ENCODE data around the gene XAGE1B. TPM values are rescaled to one million over a fixed set of nuclear protein-coding genes. Genes with fewer than 3 reads are reported as not detected.
"Not testable (repeated sequence)": the region's sequence is repeated elsewhere in the genome, so short reads cannot be mapped to it uniquely, and the experiment has no call there.

Gene XAGE1B, protein sequence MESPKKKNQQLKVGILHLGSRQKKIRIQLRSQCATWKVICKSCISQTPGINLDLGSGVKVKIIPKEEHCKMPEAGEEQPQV
- not detected in 2 replicates for total RNA-seq

DNA sequence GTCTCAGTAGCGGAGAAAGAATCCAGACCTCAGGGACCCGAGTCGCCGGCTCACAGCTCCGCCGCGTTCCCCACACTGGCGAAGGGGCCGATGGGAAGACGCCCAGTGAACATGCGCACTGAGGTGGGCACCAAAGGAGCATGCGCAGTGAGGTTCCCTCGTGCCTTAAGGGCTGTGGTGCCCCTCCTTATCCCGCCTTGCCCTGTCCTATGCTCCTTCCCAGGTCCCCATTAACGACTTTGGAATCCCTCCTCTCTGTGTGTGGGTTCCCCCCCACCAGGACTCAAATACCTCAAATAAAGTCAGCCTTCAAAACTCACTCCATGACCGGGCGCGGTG is at the start of gene XAGE1B:
XAGE1B (minus strand) TSS at position 77 of the 339 bp plus-strand sequence. CDS start 1,536 bp downstream, outside the sequence.
- DNase-seq (ENCODE audit: low spot score); H3K27ac Mint-ChIP-seq; H3K36me3 Mint-ChIP-seq (ENCODE audit: low read depth); H3K4me1 Mint-ChIP-seq (ENCODE audit: low read depth); H3K9me3 Mint-ChIP-seq; H3K4me3 Mint-ChIP-seq (ENCODE audit: low read depth); H3K27me3 Mint-ChIP-seq (ENCODE audit: low read depth); intact Hi-C loops (cut with micrococcal nuclease): not testable (repeated sequence)

DNA sequence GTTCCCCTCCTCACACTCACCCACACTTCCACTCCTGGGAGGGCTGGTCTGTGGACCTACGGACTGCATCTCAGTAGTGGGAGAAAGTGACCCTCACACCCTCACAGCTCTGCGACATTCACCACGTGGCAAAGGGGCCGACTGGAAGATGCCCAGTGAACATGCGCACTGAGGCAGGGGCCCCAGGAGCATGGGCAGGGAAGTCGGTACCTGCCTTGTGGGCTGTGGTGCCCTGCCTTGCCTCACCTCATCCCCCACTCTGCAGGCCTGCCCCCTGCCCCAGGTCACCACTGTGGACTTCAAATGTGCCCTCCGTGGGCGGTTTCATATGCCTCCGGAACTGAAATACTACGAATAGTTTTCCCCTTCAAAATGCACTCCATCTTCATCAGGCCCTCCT is 46.2 kb upstream of the XAGE1B start:
- no peak overlapping the region for H3K4me3 Mint-ChIP-seq (ENCODE audit: low read depth)
- no peaks in the 10 kb centered on the region for H3K9me3 Mint-ChIP-seq
- H3K36me3 Mint-ChIP-seq (ENCODE audit: low read depth) = no peaks in the 10 kb centered on the region
- no peak overlapping the region for H3K27ac Mint-ChIP-seq
- DNase-seq (ENCODE audit: low spot score) = no peak
- intact Hi-C loops (cut with micrococcal nuclease) = no loop called here
- H3K4me1 Mint-ChIP-seq (ENCODE audit: low read depth) = no peaks in the 10 kb centered on the region
- H3K27me3 Mint-ChIP-seq (ENCODE audit: low read depth) = no peaks in the 10 kb centered on the region

DNA sequence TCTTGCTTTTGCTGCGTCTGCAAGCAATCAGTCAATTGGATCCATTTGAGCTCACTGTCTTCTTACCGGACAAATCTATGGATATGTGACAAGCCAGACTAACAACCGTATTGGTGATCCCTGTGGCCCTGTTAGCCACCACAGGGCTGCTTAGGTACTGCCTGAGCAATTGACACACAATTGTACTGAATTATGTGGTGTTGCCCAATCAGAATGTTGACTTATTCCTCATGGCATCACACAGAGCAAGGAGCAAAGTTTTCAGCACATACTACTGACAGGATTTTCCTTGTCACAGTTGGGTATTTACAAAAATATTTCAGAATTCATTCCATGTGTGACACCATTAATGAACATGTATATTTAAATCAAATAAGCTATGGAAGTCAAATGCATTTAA is 41.3 kb upstream of the XAGE1B start:
- no peak for DNase-seq (ENCODE audit: low spot score)
- Mint-ChIP-seq H3K27ac (no peak overlapping the region), H3K36me3 (ENCODE audit: low read depth) (no peaks in the 10 kb centered on the region), H3K4me3 (ENCODE audit: low read depth) (no peak overlapping the region), H3K4me1 (ENCODE audit: low read depth) (no peaks in the 10 kb centered on the region), H3K27me3 (ENCODE audit: low read depth) (no peaks in the 10 kb centered on the region), H3K9me3 (no peaks in the 10 kb centered on the region)
- intact Hi-C loops (cut with micrococcal nuclease) = no loop called here

DNA sequence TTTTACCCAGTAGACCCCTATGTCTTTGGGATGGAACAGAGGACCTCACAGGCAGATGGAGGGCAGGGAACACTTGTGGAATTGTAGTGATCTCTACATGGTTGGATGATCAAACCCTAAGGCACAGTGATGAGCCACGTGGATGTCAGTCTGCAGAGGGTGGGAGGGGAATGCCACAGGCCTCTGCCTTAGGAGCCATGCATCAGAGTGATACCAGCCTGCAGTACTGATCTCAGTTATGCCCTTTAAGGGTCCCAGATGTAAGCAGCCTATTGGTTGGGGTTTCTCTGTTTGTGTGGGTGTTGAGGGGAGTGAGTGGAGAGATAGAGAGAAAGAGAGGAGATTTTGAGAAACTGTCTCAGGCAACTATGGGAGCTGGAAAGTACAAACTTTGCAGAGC is 39.9 kb upstream of the XAGE1B start:
- H3K27ac Mint-ChIP-seq = no peak overlapping the region
- no peak for DNase-seq (ENCODE audit: low spot score)
- H3K4me1 Mint-ChIP-seq (ENCODE audit: low read depth) = no peaks in the 10 kb centered on the region
- H3K9me3 Mint-ChIP-seq = no peaks in the 10 kb centered on the region
- H3K4me3 Mint-ChIP-seq (ENCODE audit: low read depth) = no peak overlapping the region
- H3K27me3 Mint-ChIP-seq (ENCODE audit: low read depth) = no peaks in the 10 kb centered on the region
- intact Hi-C loops (cut with micrococcal nuclease) = no loop called here
- H3K36me3 Mint-ChIP-seq (ENCODE audit: low read depth) = no peaks in the 10 kb centered on the region

DNA sequence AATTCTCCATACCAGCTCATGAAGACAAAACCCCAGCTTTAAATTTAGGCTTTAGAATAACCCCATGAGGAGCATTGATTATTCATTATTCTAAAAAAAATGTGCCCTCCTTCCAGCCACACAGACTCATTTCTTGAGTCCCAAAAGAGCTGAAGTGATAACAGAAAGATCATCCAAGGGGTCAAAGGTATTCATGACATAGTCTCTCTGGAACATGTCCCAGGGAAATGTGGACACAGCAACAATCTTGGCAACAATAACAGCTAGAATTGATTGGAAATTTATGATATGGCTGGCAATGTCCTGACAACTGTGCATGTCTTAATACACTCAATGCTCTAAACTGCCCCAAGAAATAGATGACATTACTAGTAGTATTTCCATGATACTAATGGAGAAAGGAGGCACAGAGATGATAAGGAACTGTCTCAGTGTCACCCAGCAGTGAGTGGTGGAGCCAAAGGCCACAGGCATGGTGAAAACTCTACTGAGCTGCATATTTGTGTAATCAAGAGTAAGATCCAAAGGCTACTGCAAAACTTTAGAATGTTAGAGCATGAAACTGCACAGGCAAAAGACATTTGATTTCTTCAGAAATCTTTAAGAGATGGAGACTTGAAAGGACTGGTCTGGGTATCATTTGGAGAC is 37.3 kb upstream of the XAGE1B start:
- H3K4me3 Mint-ChIP-seq (ENCODE audit: low read depth) = no peak overlapping the region
- H3K4me1 Mint-ChIP-seq (ENCODE audit: low read depth) = no peaks in the 10 kb centered on the region
- H3K27ac Mint-ChIP-seq = no peak overlapping the region
- H3K9me3 Mint-ChIP-seq = no peaks in the 10 kb centered on the region
- no peaks in the 10 kb centered on the region for H3K27me3 Mint-ChIP-seq (ENCODE audit: low read depth)
- no peak for DNase-seq (ENCODE audit: low spot score)
- no peaks in the 10 kb centered on the region for H3K36me3 Mint-ChIP-seq (ENCODE audit: low read depth)
- intact Hi-C loops (cut with micrococcal nuclease) = no loop called here

DNA sequence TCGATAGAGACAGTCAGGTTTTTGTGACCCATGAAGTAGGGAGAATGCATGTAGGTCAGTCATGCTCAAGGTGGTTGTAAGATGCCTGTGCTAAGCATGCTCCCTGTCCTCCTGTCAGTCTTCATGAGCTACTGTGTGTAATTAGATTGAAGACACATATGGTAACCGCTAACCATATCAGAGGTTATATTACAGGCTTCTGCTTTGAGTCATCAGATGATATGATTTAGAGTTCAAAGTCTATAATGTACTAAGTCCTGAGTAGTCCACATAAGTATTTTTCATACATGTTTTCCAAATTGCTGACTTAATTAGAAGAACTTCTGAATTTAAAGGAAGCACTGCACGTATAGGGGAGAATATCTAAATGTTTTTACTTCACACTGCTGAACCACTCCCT is 31.9 kb upstream of the XAGE1B start:
- H3K27ac Mint-ChIP-seq; DNase-seq (ENCODE audit: low spot score); H3K4me1 Mint-ChIP-seq (ENCODE audit: low read depth); intact Hi-C loops (cut with micrococcal nuclease); H3K27me3 Mint-ChIP-seq (ENCODE audit: low read depth); H3K36me3 Mint-ChIP-seq (ENCODE audit: low read depth); H3K9me3 Mint-ChIP-seq; H3K4me3 Mint-ChIP-seq (ENCODE audit: low read depth): not testable (repeated sequence)

DNA sequence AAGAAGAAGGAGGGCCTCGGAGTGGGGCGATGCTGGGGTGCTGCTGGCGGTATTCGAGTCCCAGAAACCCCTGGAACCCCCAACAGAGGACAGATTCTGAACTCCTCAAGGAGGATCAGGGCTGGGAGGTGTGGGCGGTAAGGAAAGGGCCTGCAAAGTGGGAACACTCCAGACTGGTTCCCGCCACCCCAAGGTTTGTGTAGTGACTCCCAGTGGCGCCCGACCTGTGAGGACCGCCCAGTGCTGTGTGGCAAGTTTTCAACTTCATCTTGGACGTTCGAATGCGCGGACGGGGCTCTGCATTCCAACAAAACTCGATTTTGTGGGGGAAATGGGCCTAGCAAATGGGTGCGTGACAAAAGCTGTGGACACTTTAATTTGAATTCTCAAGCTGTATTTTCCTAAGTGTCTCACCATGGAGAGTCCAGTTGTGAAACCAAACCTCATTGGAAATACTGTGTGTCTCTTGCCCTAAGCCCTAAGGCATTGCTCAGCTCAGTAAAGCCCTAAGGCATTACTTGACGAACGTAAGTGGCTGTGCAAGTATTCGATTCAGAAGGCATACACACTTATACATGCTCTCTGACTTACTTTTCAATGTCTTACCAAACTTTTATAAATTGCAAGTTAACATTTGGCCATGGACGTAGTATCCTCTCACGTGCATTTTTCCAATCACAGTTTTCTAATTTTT is 27.4 kb upstream of the XAGE1B start:
- Mint-ChIP-seq H3K4me1 (ENCODE audit: low read depth) (no peaks in the 10 kb centered on the region), H3K27me3 (ENCODE audit: low read depth) (no peaks in the 10 kb centered on the region), H3K36me3 (ENCODE audit: low read depth) (no peaks in the 10 kb centered on the region), H3K9me3 (no peaks in the 10 kb centered on the region), H3K4me3 (ENCODE audit: low read depth) (no peak overlapping the region), H3K27ac (no peak overlapping the region)
- no peak for DNase-seq (ENCODE audit: low spot score)
- intact Hi-C loops (cut with micrococcal nuclease) = no loop called here

DNA sequence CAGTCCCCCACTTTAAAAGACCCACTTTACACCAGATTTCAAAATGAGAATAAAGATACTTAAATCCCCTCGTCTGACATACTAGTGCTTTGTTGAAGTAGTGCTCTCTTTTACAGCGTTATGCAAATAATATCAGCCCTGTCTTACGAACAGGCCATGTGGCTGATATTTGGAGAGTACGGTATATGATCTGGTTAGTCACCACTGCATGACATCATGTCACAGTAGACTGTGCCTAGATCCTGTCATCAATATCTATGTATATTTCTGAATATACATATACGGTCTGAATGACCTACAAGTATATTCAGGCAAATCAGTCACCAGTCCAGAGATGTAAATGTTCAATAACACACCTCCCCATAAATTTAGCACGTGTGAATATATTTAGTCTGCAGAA is 25.4 kb upstream of the XAGE1B start:
- no peaks in the 10 kb centered on the region for H3K36me3 Mint-ChIP-seq (ENCODE audit: low read depth)
- no peaks in the 10 kb centered on the region for H3K27me3 Mint-ChIP-seq (ENCODE audit: low read depth)
- no peak overlapping the region for H3K27ac Mint-ChIP-seq
- intact Hi-C loops (cut with micrococcal nuclease) = no loop called here
- H3K4me1 Mint-ChIP-seq (ENCODE audit: low read depth) = no peaks in the 10 kb centered on the region
- DNase-seq (ENCODE audit: low spot score) = no peak
- no peak overlapping the region for H3K4me3 Mint-ChIP-seq (ENCODE audit: low read depth)
- no peaks in the 10 kb centered on the region for H3K9me3 Mint-ChIP-seq

DNA sequence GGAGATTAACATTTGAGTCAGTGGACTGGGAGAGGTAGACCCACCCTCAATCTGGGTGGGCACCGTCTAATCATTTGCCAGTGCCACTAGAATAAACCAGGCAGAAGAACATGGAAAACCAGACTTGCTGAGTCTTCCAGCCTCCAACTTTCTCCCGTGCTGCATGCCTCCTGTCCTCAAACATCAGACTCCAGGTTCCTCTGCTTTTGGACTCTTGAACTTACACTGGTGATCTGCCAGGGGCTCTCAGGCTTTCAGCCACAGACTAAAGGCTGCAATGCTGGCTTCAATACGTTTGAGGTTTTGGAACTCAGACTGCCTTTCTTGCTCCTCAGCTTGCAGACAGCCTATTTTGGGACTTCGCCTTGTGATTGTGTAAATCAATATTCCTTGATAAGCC is 24.2 kb upstream of the XAGE1B start:
- H3K4me1 Mint-ChIP-seq (ENCODE audit: low read depth) = not testable (repeated sequence)

DNA sequence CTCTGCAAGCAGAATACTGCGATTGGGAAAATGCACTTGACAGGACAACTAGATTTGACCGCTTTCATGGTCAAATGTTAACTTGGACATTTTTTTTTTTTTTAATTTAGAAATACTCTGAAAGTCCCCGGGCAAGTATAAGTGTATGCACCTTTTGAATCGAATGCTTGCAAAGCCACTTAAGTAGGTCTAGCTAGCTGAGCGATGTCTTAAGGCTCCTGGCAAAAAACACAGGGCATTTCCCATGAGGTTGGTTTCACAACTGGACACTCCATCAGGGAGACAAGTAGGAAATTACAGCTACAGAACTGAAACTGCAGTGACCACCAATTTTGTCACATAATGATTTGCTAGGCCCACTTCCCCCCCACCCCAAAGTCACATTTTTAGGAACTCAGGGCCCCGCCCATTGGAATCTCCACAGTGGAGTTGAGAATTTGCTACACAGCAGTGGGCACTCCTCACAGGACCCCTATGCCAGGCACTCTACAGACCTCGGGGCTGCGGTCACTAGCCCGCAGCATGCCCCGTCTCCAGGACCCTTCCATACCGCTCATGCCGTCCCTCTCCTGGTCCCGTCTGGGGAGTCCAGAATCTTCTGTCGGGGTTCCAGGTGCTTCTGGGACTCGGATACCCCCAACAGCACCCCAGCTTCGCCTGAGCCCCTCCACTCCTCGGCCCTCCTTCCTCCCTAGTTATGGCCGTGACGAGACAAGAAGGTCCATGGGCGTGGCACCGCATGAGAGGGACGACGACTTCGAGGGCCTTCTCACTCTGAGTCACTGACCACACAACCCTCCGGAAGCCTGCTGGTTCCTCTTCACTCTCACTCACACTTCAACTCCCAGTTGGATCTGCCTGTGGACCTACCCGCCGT is 515 bp downstream of the XAGE1B start:
- H3K27ac Mint-ChIP-seq; H3K4me3 Mint-ChIP-seq (ENCODE audit: low read depth); H3K27me3 Mint-ChIP-seq (ENCODE audit: low read depth); H3K36me3 Mint-ChIP-seq (ENCODE audit: low read depth); H3K4me1 Mint-ChIP-seq (ENCODE audit: low read depth); intact Hi-C loops (cut with micrococcal nuclease); H3K9me3 Mint-ChIP-seq; DNase-seq (ENCODE audit: low spot score): not testable (repeated sequence)

More for the DNA sequence above, 24.2 kb upstream of the XAGE1B start:
- H3K4me3 Mint-ChIP-seq (ENCODE audit: low read depth); H3K9me3 Mint-ChIP-seq; H3K27me3 Mint-ChIP-seq (ENCODE audit: low read depth); H3K36me3 Mint-ChIP-seq (ENCODE audit: low read depth); DNase-seq (ENCODE audit: low spot score); intact Hi-C loops (cut with micrococcal nuclease); H3K27ac Mint-ChIP-seq: not testable (repeated sequence)

DNA sequence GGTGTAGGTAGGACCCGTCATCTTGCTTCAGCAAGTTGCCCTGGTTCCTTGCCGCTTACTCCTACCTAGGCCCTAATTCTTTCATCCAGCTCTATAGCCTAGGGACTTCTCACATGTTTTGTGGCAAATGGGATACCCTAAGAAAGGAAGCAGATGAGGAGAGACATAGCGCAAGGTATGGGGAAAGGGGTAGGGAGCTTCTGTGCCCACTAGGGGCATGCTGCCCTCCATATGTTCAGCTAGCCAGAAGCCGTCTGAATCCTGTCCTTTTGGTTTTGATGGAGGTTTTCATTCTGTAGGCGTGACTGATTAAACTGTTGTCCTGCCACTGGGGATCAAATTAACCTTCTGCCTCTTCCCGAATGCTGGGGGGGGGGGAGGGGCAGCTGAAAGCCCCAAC is 5.7 kb downstream of the XAGE1B start:
- H3K27me3 Mint-ChIP-seq (ENCODE audit: low read depth); H3K4me1 Mint-ChIP-seq (ENCODE audit: low read depth); intact Hi-C loops (cut with micrococcal nuclease); DNase-seq (ENCODE audit: low spot score); H3K4me3 Mint-ChIP-seq (ENCODE audit: low read depth); H3K36me3 Mint-ChIP-seq (ENCODE audit: low read depth); H3K9me3 Mint-ChIP-seq; H3K27ac Mint-ChIP-seq: not testable (repeated sequence)

DNA sequence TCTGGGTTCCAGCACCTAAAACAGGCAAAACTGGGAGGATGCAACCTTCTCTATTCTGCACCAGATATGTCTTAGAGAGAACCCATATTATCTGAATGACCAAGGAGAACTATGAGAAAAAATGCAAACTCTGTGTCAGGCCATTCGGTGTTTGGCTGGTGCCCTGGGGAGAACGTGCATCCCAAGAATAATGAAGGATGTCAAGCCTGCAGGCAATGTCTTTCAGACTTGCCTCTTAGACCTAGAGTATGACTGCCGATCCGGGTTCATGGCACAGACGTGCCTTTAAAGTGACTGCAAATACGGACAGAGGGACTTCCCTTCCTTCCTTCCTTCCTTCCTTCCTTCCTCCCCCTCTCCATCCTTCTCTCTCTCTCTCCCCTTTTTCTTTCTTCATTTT is 6.9 kb downstream of the XAGE1B start:
- intact Hi-C loops (cut with micrococcal nuclease) = no loop called here
- Mint-ChIP-seq H3K4me3 (ENCODE audit: low read depth) (no peak overlapping the region), H3K27me3 (ENCODE audit: low read depth) (no peaks in the 10 kb centered on the region), H3K27ac (no peak overlapping the region), H3K36me3 (ENCODE audit: low read depth) (no peaks in the 10 kb centered on the region), H3K9me3 (no peaks in the 10 kb centered on the region), H3K4me1 (ENCODE audit: low read depth) (no peaks in the 10 kb centered on the region)
- DNase-seq (ENCODE audit: low spot score) = no peak

DNA sequence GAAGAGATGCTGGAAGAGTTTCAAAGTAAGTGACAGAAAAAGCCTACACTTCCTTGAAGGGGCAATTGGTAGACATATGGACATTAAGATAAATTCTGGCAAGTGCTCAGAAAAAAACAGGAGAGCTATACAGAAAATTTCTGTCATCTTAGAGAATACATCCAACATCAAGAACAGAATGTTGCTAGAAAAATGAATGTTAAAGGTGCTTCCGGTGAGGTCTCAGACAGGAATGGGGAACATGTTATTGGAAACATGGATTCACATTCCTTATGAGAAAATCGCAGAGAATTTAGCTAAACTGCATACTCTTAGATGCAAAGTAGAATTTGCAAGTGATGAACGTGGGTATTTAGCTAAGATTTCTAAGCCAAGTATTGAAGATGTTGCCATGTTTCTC is 9.5 kb downstream of the XAGE1B start:
- Mint-ChIP-seq H3K4me1 (ENCODE audit: low read depth) (no peaks in the 10 kb centered on the region), H3K36me3 (ENCODE audit: low read depth) (no peaks in the 10 kb centered on the region)

More for the DNA sequence above, 9.5 kb downstream of the XAGE1B start:
- Mint-ChIP-seq H3K27ac (no peak overlapping the region), H3K4me3 (ENCODE audit: low read depth) (no peak overlapping the region), H3K9me3 (no peaks in the 10 kb centered on the region), H3K27me3 (ENCODE audit: low read depth) (no peaks in the 10 kb centered on the region)
- intact Hi-C loops (cut with micrococcal nuclease) = no loop called here
- DNase-seq (ENCODE audit: low spot score) = no peak

Data from activated T-helper 2 cell treated with anti-CD3 and anti-CD28 coated beads, Interferon-gamma antibody, Interleukin-2, Interleukin-4, amounts not matched to agents 10 μg/mL and 5 μg/mL and 100 μg/mL, durations not matched to agents 14 hours and 24 hours and 36 hours (primary cell).